GM21786 (cell line): ENCODE measurements around the gene USH1G.

Experiments used
- ATAC-seq: cut with Tn5 transposase; IDR thresholded peaks from one replicate; pipeline ENCODE4 v1.9.1; 2021; ENCODE audit not compliant: unreplicated experiment

Gene USH1G

DNA sequence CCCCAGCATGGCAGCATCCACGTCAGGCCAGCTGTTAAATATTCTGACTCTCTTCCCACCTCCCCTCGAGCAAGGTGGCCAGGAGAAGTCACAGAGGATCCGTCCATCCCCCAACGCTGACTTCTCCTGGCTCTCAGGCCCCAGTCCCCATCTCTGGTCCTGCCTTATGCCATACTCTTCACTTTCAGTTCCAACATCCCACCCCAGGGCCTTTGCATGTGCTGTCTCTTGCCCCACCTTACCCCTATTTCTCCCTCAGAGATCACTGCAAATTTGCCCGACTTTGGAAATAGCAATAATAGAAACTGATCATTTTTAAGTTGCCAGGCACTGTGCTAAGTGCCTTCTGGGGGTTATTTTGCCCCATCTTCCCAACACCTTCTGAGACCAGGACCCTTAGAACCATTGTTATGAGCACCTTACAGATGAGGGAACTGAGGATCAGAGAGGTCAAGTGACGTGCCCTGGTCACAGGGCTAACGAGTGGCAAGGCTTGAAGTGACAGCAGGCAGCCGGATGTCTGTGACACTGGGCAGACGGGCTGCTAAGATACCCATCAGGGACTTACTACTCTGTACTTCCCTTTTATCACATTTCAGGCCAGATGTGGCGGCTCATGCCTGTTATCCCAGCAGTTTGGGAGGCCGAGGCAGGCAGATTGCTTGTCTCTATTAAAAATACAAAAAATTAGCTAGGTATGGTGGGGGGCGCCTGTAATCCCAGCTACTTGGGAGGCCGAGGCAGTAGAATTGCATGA is 31.8 kb upstream of the USH1G start:
- ATAC-seq, result no peak

DNA sequence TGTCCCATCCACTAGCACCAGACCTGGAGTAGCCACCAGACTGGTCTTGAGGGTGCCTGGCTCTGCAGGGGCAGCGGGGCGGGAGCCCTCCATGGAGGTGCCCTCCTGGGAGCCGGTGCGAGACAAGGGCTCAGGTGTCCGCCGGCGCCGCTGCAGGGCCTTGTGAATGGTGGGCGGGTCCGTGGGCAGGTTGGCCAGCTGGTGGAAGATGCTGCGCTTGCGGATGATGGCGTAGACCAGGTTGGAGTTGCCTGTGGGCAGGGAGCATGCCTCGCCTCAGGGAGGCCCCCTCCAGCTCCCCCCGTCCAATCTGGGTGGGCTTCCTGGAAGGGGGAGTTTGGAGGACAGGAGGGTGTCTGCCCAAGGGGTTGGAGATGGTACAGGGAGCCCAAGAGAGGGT is 31.1 kb upstream of the USH1G start:
- ATAC-seq, result no peak

DNA sequence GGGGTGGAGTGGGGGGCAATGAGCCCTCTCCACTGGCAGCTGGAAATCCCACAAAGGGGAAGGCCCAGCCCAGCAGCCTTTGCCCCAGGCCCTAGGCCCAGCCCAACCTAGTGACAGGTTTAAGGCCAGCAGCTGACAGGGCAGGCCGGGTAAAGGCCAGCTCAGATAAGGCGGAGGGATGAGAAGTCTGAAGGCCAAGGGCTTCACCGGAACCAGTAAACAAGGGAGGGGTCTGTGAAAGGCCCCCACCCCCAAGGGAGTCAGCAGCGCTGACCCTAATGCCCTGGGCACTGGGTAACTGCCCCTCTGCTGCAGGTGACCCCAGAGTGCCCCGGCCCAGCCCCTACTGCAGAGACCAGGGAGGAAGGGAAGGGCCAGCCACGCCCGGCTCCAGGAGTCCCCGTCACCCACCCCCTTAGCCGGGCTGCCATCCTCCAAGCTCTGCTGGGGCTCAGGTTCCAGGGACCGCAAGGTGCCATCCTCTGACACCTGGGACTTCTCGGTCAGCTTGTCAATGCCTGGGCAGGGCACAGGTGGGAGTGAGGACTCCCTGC is 30.2 kb upstream of the USH1G start:
- ATAC-seq, result no peak

DNA sequence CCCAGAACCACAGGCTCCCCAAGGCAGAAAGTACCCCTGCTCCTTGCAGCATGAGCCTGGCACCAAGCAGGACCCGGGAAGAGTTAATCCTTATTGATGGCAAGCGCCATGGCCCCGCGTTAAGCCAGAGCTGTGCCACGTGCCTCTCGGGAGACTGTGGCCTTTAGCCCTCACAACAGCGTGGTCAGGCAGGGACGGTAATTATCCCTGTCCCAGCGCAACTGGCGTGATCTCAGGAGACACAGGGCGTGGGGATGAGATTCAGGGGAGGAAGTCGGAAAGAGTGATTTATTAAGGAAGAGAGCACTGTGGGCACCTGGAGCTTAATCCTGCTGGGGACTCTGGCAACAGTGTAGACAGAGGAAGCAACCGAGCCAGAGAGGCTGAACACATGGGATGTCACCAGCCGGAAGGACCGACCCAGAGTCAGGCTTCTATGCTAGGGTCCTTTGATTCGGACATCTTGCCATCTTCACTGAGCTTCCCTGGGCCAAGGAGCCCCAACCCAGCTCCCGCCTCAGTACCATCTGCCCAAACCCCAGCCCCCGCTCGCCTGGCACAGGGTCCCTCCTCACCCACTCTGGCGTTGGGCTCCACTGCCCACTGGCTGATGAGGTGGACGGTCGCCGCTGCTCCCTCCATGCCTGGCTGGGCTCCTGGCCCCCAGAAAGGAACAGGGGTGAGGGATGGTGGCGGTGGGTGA is 29.5 kb upstream of the USH1G start:
- ATAC-seq, result no peak

DNA sequence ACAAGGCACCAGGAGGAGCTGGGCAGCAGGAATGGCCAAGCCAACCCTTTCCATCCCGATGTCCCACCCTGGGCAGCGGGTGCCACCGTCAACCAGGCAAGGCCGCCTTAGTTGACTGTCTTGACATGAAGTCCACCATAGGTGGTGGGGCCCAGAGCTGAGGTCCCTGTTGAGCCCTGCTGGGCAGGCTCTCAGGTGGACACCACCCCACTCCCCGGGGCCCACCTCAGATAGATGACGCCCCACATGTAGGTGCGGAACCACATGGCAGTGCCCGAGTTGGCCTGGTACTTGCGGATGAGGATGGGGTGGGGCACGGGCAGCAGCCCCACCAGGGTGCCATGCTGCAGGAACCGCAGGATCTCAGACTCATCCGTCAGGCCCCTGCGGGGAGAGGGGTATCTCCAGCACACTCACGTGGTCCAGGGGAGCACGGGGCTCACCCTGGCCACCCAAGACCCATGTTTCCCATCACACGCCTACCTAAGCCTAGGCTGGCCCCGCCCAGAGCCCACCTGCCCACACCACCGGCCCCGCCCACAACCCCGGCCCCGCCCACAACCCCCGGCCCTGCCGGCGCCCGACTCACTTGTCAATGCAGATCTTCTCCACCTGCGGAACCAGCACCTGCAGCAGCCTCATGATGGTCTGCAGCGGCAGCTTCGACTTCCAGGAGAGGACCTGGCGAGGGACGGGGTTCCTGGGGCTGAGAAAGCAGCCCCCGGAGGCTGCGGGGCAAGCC is 28.8 kb upstream of the USH1G start:
- no peak for ATAC-seq

DNA sequence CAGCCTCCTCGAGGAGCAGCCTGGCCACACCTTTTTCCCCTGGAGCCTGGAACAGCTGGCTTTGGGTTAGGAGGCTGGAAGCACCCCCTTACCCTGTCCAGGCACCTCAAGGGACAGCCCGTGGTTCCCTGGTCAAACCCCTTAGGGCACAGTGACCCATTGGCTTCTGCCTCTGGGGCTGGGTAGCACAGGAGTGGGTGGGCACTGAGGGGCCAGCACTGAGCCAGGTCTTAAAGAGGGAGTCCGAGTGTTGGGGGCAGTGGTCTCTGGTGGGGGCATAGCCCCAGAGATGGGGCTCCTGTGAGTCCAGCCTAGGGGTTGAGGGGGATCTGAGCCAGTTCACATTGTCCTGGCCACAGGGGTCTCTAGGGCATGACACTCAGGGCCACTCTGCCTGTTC is 28.0 kb upstream of the USH1G start:
- no peak for ATAC-seq

DNA sequence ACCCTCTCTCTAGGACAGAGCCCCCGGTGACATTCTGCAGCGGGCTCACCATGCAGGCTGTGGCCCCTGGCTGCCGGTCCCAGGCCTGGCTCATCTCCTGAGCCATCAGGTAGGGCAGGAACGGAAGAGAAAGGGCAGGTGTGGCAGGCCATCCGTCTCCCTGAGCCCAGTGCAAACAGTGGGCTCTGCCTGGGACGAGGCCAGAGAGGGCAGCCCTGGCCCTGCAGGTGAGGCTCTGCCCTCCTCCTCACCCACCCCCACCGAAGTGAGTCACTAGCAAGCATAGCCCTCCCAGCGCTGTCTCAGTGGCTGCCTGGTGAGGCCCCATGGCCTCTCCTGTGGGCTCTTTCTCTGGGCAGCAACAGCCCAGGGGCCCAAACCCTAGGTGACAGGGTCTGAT is 27.2 kb upstream of the USH1G start:
- no peak for ATAC-seq

DNA sequence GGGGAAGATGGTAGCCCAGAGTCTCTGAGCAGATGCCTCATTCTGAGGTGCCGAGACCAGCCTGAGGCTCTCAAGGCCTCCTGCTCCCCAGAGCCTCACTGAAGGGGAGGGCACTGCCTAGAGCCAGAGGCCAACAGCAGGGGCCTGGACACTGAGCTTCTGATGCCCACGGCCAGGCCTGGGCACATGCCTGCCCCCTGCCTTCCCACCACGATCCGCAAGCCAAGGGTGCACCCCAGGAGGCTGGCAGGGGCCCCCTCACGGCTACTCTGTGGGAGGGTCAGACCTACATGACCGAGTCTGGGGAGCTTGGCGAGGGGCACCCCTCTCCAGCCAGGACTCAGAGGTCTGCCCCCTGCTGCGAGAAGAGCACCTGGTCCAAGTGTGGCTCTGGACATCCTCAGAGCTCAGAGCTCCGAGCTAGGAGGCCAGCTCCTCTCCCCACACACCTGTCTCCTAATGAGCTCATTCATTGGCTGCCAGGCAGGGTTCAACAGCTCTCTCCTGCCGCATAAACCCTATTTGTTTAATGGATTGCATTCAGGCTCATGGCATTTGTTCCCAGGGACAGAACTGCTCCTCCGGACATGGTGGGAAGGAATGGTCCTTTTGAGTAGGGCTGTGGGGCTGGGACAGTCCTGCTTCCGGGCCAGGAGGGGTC is 26.5 kb upstream of the USH1G start:
- no peak for ATAC-seq

DNA sequence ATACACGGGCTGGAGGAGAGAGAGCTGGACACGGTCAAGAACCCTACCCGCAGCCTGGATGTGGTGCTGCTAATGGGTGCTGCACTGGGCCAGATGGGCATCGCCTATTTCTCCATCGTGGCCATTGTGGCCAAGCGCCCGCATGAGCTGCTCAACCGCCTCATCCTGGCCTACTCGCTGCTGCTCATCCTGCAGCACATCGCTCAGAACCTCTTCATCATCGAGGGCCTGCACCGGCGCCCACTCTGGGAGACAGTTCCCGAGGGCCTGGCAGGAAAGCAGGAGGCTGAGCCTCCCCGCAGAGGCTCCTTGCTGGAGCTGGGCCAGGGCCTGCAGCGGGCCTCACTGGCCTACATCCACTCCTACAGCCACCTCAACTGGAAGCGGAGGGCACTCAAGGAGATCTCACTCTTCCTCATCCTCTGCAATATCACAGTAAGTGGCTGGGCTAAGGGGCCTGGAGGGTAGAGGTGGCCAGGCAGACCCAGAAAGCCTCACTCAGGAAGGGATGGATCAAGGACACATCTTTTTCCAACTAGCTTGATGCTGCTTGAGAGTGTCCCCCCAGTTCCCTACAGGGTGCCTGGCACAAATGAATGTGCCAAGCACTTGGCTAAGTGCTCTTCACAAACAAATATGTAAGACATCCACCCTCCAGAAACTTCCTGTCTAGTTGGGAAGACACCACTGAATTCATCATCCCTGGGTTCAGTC is 24.1 kb upstream of the USH1G start:
- ATAC-seq, result no peak

DNA sequence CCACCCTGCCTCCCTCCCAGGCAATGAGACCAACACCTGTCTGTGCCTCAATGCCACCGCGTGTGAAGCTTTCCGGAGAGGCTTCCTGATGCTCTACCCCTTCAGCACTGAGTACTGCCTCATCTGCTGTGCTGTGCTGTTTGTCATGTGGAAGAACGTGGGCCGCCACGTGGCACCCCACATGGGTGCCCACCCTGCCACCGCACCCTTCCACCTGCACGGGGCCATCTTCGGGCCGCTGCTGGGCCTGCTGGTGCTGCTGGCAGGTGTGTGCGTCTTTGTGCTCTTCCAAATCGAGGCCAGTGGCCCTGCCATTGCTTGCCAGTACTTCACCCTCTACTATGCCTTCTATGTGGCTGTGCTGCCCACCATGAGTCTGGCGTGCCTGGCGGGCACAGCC is 23.6 kb upstream of the USH1G start:
- ATAC-seq, result no peak

DNA sequence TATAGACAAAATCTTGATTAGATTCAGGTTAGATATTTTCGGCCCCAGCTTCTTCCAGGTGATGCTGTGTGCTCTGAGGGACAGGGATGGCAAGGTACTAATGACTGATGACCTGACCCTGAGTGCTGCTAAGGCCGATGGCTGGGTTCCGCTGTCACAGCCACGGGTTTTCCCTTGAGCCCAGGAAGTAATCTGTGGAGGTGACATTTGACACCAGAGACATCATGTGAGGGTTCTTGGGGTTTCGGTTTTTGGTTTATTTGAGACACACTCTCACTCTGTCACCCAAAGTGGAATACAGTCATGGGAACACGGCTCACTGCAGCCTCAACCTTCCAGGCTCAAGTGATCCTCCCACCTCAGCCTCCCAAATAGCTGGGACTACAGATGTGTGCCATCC is 22.5 kb upstream of the USH1G start:
- ATAC-seq, result no peak

DNA sequence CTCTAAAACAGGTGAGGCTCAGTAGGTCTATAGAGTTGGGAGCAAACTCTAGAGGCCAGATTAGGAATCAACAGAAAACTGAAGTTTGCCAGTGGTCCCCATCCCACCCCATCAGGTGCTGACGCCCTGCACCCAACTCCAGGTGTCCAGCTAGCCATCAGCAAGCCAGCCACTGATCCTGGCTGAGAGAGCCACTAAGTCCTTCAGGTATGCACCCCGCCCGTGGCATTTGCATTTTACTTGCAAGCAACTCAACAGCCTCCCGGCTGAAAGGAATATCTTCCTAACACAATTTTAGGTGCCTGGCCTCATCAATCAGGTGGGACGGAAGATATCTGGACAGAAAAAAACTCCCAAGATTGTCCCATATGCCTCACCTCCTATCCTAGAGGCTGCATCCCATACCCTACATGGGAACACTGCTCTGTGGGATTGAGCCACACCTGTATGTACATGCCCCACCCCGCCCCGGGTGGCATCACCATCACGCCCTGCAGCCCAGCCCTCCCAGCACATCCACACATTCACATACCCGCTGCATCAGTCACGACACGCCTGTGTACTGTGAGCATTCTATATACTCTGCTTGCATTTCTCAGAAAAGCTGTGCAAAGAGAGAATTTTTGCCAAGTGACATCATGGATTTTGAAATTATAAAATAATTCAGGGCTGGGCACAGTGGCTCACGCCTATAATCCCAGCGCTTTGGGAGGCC is 20.9 kb upstream of the USH1G start:
- ATAC-seq, result no peak

DNA sequence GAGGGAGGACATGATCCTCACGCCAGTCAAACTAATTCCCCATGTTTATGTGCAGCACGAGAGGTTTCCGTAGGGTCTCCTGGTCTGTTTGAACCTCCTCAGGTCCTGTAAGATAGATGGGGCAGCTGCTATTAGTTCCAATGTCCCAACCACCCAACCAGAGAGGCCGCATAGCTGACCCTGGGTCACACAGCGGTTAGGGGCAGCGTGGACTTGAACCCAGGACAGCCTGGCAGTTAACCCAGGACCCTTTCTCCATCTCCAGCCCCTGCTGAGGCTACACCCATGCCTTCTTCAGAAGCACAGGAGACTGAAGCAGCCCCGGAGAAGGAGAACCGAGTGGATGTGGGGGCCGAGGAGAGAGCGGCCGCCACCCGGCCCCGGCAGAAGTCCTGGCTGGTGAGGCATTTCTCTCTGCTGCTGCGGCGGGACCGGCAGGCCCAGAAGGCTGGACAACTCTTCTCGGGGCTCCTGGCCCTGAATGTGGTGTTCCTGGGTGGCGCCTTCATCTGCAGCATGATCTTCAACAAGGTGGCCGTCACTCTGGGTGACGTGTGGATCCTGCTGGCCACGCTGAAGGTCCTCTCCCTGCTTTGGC is 18.2 kb upstream of the USH1G start:
- ATAC-seq, result no peak

DNA sequence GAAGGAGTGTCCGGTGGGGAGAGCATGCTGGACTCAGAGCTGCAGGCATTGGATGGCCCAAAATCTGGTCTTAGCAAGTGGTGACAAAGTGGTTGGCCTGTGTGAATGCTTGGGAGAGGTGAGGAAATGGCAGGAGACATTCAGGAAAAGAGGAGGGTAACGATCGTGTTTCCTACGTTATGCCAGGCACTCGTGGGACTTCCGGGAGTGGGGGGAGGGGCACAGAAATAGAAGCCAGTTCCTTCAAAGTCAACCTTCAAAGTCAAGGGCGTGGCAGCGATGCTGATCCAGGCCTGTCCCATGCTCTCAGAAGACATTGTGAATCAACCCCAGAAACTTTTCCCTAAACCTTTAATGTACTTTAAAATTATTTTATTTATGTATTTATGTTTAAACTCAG is 16.5 kb upstream of the USH1G start:
- no peak for ATAC-seq

DNA sequence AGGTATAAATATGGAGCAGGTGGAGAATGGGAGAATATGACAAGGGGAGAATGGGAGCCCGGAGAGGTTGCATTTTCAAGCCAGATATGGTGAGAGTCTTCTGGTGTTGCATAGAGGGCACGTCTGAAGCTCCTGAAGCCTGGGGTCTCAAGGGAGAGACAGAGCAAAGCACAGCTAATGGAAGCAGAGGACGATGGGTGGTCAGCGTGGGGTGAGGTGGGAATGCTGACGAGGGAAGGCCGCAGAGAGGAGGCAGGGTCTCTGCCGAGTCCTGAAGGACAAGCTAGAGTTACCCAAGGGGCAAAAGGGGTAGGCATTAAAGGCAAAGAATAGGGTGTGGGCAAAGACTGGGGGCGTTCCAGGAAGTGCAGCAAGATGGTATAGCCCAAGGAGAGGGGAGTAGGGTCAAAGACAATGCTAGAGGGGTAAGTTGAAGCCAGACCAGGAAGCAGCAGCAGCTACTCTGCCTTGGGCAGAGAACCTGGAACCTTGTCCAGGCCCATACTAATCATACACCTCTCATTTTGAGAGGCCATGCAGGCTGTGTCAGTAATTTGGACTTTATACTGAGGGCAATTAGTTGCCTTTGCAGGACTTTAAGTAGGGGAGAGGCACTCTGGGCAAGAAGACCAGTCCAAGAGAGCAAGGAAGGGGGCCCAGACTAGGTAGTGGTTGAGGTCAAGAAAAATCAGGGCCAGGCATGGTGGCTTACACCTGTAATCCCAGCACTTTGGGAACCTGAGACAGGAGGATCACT is 15.3 kb upstream of the USH1G start:
- no peak for ATAC-seq

DNA sequence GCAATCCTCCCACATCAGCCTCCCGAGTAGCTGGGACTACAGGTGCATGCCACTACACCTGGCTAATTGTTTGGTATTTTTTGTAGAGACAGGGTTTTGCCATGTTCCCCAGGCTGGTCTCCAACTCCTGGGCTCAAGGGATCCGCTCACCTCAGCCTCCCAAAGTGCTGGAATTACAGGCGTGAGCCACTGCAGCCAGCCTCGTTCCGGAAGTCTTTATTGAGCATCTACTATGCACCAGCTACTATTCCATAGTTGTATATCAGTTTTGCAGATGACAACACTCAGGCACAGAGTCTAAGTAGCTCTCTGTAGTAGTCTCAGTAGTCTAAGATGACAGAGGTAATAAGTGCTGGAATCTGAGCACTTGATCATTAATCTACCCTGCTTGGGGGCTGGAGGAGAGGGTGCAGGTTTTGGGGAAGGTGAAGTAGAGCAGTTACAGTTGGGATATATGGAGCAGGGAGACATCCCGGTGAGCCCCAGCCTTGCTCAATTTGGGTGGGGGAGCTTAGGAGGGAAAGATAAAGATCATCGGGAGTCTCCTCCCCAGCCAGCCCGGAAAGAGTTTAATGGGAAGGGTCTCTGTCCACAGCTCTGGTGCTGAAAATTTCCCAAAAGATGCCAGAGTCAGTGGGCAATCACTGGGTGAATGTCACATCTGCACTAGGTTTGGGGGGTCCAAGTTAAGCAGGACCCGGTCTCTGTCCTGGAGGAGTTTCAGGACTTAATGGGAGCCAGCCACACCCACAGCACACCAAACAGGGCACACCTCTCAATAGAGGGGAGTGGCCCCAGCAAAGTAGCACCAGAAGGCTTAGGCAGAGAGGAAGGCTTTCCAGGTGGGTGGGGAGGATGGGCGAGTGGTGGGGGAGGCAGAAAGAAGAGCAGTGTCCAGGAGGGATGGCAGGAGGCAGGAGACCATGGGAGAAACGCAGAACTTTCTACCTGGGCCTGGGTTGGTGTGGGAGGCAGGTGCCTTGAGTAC is 14.3 kb upstream of the USH1G start:
- ATAC-seq, result no peak

DNA sequence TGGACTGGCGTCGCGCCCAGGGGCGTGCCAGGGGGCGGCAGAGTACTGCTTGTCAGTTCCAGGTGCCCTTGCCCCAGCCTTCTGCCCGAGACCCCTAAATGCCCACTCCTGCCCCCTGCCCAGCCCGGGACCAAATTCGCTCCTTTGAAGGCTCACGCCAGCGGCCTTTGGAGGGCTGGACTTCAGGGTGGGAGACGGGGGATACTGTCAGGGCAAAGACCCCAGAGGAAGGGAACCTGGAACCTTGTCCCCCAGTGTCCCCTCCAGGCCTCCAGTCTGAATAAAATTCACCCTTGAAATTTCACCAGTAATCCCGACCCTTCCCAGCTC is 13.4 kb upstream of the USH1G start:
- no peak for ATAC-seq
